HEK293 (cell line): Measurements from ENCODE around the gene PITPNC1.

Experiments
- CTCF ChIP-seq: fragments of 450-650 bp; formaldehyde crosslinking; IDR thresholded peaks from 2 replicates; pipeline ENCODE4 v1.5.1; 2016; ENCODE audit warnings: missing biosample characterization, missing genetic modification characterization
- PRDM1 ChIP-seq: fragments of 450-650 bp; formaldehyde crosslinking; IDR thresholded peaks from 2 replicates; pipeline ENCODE4; 2016; ENCODE audit warnings: missing biosample characterization, missing genetic modification characterization
- ZNF324 ChIP-seq: fragments of 450-650 bp; formaldehyde crosslinking; IDR thresholded peaks from 2 replicates; pipeline ENCODE4 v1.5.1; 2016; ENCODE audit warnings: missing biosample characterization, missing genetic modification characterization
- ZNF398 ChIP-seq: fragments of 450-650 bp; formaldehyde crosslinking; IDR thresholded peaks from 2 replicates; pipeline ENCODE4 v1.5.1; 2017; ENCODE audit warnings: missing biosample characterization, missing genetic modification characterization
- ZNF513 ChIP-seq: fragments of 450-650 bp; IDR thresholded peaks from 2 replicates; pipeline ENCODE4 v1.5.1; 2018; ENCODE audit warnings: missing biosample characterization, missing genetic modification characterization
- ZNF521 ChIP-seq: fragments of 450-650 bp; formaldehyde crosslinking; IDR thresholded peaks from 2 replicates; pipeline ENCODE4 v1.5.1; 2017; ENCODE audit warnings: missing biosample characterization, mild to moderate bottlenecking, missing genetic modification characterization

- TF ChIP-seq CTCF (tag by site-specific recombination) = no peak
- TF ChIP-seq ZNF324 (tag by site-specific recombination) = no peak
- TF ChIP-seq PRDM1 (tag by site-specific recombination) = no peak
- TF ChIP-seq ZNF513 (tag by site-specific recombination) = no peak
- TF ChIP-seq ZNF521 (tag by site-specific recombination) = no peak
- TF ChIP-seq ZNF398 (tag by site-specific recombination) = no peak
These were observed 184.9 kb downstream of the PITPNC1 start for GRCh38 chr17:67562005-67562404.
